DOHH2 (cell line): ENCODE data around the gene PLEKHG7.

Experiments used
- H3F3A ChIP-seq: fragments of 200-600 bp; sonication (generic), shearing (Covaris generic); 2 replicates; pipeline ENCODE4 v1.6.0; 2016; ENCODE audit warnings: antibody characterized with exemption, mild to moderate bottlenecking; ENCODE audit not compliant: control insufficient read depth, insufficient read depth
- H3K27ac ChIP-seq: fragments of 200-600 bp; sonication (generic); 2 replicates; pipeline ENCODE4 v1.5.1; 2014; ENCODE audit warnings: low read depth, mild to moderate bottlenecking, low read length, moderate library complexity
- H3K27me3 ChIP-seq: fragments of 200-600 bp; sonication (generic); 2 replicates; pipeline ENCODE4 v1.6.1; 2014; ENCODE audit warnings: mild to moderate bottlenecking, low read length, mixed read lengths; ENCODE audit not compliant: control insufficient read depth
- H3K36me3 ChIP-seq: fragments of 200-600 bp; sonication (generic); 2 replicates; pipeline ENCODE4 v1.6.1; 2014; ENCODE audit warnings: mild to moderate bottlenecking, low read length, moderate library complexity, mixed read lengths; ENCODE audit not compliant: control insufficient read depth
- H3K4me1 ChIP-seq: fragments of 200-600 bp; sonication (generic); 2 replicates; pipeline ENCODE4 v1.6.1; 2014; ENCODE audit warnings: mild to moderate bottlenecking, low read length, mixed read lengths; ENCODE audit not compliant: control insufficient read depth
- H3K4me2 ChIP-seq: fragments of 200-600 bp; sonication (generic); 2 replicates; pipeline ENCODE4 v1.6.0; 2014; ENCODE audit warnings: mild to moderate bottlenecking, low read length, moderate library complexity
- H3K4me3 ChIP-seq: fragments of 200-600 bp; sonication (generic); 2 replicates; pipeline ENCODE4 v1.5.1; 2014; ENCODE audit warnings: mild to moderate bottlenecking, low read length, mixed read lengths
- H3K79me2 ChIP-seq: fragments of 200-600 bp; sonication (generic); 2 replicates; pipeline ENCODE4 v1.6.1; 2014; ENCODE audit warnings: mild to moderate bottlenecking, low read length, mixed read lengths; ENCODE audit not compliant: control insufficient read depth
- H3K9me2 ChIP-seq: fragments of 200-600 bp; sonication (generic); replicated peaks from 2 replicates; pipeline ENCODE4 v1.6.1; 2014; ENCODE audit warnings: mild to moderate bottlenecking, low read length, mixed read lengths; ENCODE audit not compliant: control insufficient read depth
- H3K9me3 ChIP-seq: fragments of 200-600 bp; sonication (generic); 2 replicates; pipeline ENCODE4 v1.6.1; 2014; ENCODE audit warnings: antibody characterized with exemption, low read length, mixed read lengths; ENCODE audit not compliant: control insufficient read depth, insufficient read depth
- H4K20me1 ChIP-seq: fragments of 200-600 bp; sonication (generic); 2 replicates; pipeline ENCODE4 v1.6.0; 2014; ENCODE audit warnings: low read depth, mild to moderate bottlenecking, antibody characterized with exemption, low read length, moderate library complexity; ENCODE audit not compliant: control insufficient read depth, insufficient read depth
- EZH2phosphoT487 ChIP-seq: fragments of 200-600 bp; sonication (generic); IDR thresholded peaks from 2 replicates; pipeline ENCODE4 v1.6.1; 2017; ENCODE audit warnings: borderline replicate concordance, mild to moderate bottlenecking, antibody characterized with exemption, low read length, moderate library complexity, mixed read lengths
- TF ChIP-seq, protein P1 (sequence below): fragments of 200-600 bp; sonication (generic); IDR thresholded peaks from one replicate; pipeline ENCODE4 v1.5.1; 2014; ENCODE audit warnings: antibody characterized with exemption, mild to moderate bottlenecking, low read depth, low read length; ENCODE audit not compliant: poor library complexity, severe bottlenecking

The PLEKHG7 gene

DNA sequence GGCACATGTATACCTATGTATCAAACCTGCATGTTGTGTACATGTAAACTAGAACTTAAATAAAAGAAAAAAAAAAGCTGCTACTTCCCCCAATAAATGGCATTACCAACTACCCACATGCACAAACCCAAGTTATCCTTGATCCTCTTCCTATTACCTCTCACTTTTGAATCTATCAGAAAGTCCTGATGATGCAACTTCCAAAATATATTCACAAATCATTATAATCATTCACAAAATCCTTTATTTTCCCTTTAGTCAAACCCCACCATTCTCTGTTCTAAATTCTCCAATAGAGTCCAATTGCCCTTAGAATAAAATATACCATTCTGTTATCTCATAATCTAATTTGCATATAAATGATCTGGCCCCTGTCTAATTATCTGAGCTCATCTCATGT is 92.0 kb downstream of the PLEKHG7 start:
- H3K9me3 ChIP-seq: no peaks in the 10 kb centered on the region
- H3F3A ChIP-seq: no peaks in the 10 kb centered on the region
- H4K20me1 ChIP-seq: no peaks in the 10 kb centered on the region
- peaks cover 19% of the 10 kb centered on the region for H3K36me3 ChIP-seq
- TF ChIP-seq EZH2phosphoT487: no peak
- TF ChIP-seq, protein P1, sequence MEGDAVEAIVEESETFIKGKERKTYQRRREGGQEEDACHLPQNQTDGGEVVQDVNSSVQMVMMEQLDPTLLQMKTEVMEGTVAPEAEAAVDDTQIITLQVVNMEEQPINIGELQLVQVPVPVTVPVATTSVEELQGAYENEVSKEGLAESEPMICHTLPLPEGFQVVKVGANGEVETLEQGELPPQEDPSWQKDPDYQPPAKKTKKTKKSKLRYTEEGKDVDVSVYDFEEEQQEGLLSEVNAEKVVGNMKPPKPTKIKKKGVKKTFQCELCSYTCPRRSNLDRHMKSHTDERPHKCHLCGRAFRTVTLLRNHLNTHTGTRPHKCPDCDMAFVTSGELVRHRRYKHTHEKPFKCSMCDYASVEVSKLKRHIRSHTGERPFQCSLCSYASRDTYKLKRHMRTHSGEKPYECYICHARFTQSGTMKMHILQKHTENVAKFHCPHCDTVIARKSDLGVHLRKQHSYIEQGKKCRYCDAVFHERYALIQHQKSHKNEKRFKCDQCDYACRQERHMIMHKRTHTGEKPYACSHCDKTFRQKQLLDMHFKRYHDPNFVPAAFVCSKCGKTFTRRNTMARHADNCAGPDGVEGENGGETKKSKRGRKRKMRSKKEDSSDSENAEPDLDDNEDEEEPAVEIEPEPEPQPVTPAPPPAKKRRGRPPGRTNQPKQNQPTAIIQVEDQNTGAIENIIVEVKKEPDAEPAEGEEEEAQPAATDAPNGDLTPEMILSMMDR: no peak
- H3K27me3 ChIP-seq: no peaks in the 10 kb centered on the region
- no peak overlapping the region for H3K4me2 ChIP-seq
- H3K4me3 ChIP-seq: no peak overlapping the region
- H3K27ac ChIP-seq: no peak overlapping the region
- H3K79me2 ChIP-seq: no peaks in the 10 kb centered on the region
- no peaks in the 10 kb centered on the region for H3K4me1 ChIP-seq
- no peaks in the 10 kb centered on the region for H3K9me2 ChIP-seq

DNA sequence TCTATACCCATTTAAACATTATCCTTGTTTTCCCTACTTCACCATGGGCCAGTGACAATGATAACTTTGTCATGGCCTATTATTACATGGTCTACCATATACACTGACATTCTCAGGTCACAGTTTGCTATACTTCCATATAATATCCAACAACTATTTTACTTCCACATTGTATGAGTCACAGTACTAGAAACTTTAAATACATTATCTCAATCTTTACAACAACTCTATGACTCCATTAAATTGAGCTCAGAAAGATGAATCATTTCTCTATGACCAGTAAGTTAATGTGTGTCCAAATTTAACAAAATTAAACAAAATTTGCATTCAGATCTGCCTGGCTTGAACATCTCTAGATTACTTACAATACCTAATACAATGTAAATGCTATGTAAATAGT is 93.9 kb downstream of the PLEKHG7 start:
- no peak overlapping the region for H3K27ac ChIP-seq
- H3K4me1 ChIP-seq: no peaks in the 10 kb centered on the region
- no peaks in the 10 kb centered on the region for H4K20me1 ChIP-seq
- H3F3A ChIP-seq: no peaks in the 10 kb centered on the region
- H3K9me3 ChIP-seq: no peaks in the 10 kb centered on the region
- peaks cover 30% of the 10 kb centered on the region for H3K36me3 ChIP-seq
- H3K27me3 ChIP-seq: no peaks in the 10 kb centered on the region
- H3K79me2 ChIP-seq: no peaks in the 10 kb centered on the region
- no peak overlapping the region for H3K4me2 ChIP-seq
- TF ChIP-seq, protein P1: no peak
- TF ChIP-seq EZH2phosphoT487: no peak
- H3K9me2 ChIP-seq: no peaks in the 10 kb centered on the region
- no peak overlapping the region for H3K4me3 ChIP-seq

DNA sequence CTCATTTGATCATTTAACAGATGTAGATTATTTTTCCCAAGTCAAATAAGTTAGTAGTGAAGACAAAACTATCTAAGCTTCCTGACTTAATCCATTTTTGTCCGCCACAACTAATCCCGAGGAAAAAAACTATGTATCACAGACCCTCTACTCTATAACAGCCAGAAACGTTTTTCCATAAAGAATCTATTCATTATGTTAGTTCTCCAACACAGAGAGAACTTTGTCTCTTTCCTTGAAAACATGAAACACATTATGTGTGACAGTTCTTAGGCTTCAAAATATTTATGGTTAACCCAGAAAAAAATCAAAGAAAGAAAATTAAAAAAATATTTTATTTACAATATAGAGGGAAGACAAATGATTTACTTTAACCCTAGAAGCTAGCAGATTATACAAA is 100.1 kb downstream of the PLEKHG7 start:
- Histone ChIP-seq H4K20me1 (no peaks in the 10 kb centered on the region), H3F3A (no peaks in the 10 kb centered on the region), H3K79me2 (no peaks in the 10 kb centered on the region), H3K36me3 (peaks cover 54% of the 10 kb centered on the region), H3K27ac (no peak overlapping the region), H3K4me2 (no peak overlapping the region), H3K9me3 (no peaks in the 10 kb centered on the region), H3K4me1 (peaks cover 4% of the 10 kb centered on the region; the same call in 1 of the 2 replicates), H3K27me3 (no peaks in the 10 kb centered on the region), H3K9me2 (no peaks in the 10 kb centered on the region), H3K4me3 (no peak overlapping the region)
- no peak for TF ChIP-seq EZH2phosphoT487
- TF ChIP-seq, protein P1: no peak
